GM12891 (cell line): ENCODE measurements around the gene BICDL1.
"Not testable (repeated sequence)": the region's sequence is repeated elsewhere in the genome, so short reads cannot be mapped to it uniquely, and the experiment has no call there.

Experiments
- DNase-seq: peaks from one replicate; pipeline ENCODE4 v3.0.0; 2011; ENCODE audit warnings: low spot score; ENCODE audit not compliant: insufficient read length
- FAIRE-seq: peaks from 2 replicates; lab custom pipeline; 2011; peaks lifted over from hg19 to GRCh38; lab: Jason Lieb, UNC
- PAX5 ChIP-seq: IDR thresholded peaks from 2 replicates; pipeline ENCODE4 v1.6.1; 2011; ENCODE audit warnings: low read length, moderate library complexity, mild to moderate bottlenecking; ENCODE audit not compliant: insufficient read depth, severe bottlenecking
- POLR2A ChIP-seq: IDR thresholded peaks from 2 replicates; pipeline ENCODE4 v1.6.1; 2011; ENCODE audit warnings: low read depth, low read length, control low read depth
- POLR2AphosphoS5 ChIP-seq: IDR thresholded peaks from 2 replicates; pipeline ENCODE4 v1.6.1; 2011; ENCODE audit warnings: low read depth, low read length, control low read depth
- POU2F2 ChIP-seq: IDR thresholded peaks from 2 replicates; pipeline ENCODE4 v1.6.1; 2011; ENCODE audit warnings: low read depth, mild to moderate bottlenecking, control low read depth, low read length, moderate library complexity
- SPI1 ChIP-seq: IDR thresholded peaks from 2 replicates; pipeline ENCODE4 v1.6.1; 2011; ENCODE audit warnings: low read depth, low read length, control low read depth
- TAF1 ChIP-seq: IDR thresholded peaks from 2 replicates; pipeline ENCODE4 v1.6.1; 2011; ENCODE audit warnings: low read depth, low read length, control low read depth

Gene BICDL1

DNA sequence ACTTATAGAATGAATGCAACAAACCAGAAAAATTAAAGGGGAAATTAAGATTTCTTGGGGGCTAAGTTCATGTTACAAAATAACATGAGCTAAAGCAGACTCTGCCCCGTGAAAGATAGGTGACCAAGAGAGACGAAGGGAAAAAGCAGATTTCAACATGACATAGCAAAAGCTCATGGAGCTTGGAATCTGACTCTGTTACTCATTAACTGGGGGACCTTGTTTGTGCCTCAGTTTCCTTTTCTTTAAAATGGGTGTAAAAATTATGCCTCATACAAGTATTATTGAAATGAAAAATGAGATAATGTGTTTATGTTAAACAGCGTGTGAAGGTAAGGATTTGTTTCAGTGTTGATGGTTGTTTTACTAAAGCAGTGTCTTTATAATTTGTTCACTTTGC is 11.5 kb downstream of the BICDL1 start:
- DNase-seq (no peak), FAIRE-seq (no peak)
- TF ChIP-seq SPI1, result no peak
- TF ChIP-seq POLR2AphosphoS5, result no peak

GRCh38 chr12:120006258-120006975 is 17.4 kb downstream of the BICDL1 start:
- DNase-seq, result no peak
- FAIRE-seq, result no peak
- TF ChIP-seq SPI1 (no peak), TAF1 (no peak), POLR2A (no peak), POLR2AphosphoS5 (no peak), POU2F2 (no peak), PAX5 (no peak)

DNA sequence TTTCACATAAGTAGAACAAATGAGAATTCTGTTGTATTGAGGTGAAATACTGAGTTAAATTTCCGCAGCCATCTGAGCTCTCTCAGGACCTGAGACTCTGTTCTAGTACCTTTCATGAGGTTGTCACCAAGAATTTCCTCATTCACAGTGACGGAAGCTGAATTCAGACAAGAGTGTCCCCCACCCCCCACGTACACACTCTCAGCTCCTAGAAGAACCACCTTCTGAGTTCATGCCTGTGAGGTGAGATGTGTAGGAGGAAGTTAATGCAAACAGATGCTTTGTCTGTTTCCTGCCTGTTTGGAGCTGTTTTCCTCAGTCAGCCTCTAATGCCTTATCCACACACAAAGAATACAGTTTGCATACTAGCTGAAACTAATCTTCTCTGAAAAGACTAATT is 18.2 kb downstream of the BICDL1 start:
- DNase-seq (no peak), FAIRE-seq (peak; percentile 85)
- no peak for TF ChIP-seq SPI1
- no peak for TF ChIP-seq POU2F2
- no peak for TF ChIP-seq TAF1
- TF ChIP-seq POLR2AphosphoS5, result no peak
- TF ChIP-seq PAX5, result no peak
- no peak for TF ChIP-seq POLR2A

DNA sequence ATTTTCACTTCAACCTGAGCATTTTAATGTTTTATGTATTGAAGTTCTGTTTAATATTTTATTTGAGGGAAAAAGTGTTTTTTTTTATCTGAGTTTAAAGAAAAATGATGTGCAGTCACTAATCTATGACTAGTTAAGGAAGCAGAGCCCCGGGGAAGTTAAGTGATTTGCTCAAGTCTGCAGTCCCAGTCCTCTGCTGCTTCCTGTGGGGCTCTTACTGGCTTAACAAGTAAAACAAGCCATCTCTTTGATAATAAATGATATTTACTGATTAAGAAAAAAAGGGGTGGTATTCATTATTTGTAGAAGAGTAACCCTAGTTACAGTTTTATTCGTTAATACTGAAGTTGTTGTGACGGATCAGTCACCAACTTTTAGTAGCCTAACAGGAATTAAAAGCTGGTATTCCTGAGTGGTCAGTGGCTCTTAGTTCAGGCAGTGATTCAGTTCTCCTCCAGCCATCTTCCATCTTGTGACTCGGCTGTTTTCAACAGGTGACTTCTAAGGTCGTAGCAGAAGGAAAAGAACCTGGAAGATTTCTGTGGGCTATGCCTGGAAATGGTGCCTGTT is 21.7 kb downstream of the BICDL1 start:
- no peak for FAIRE-seq
- no peak for DNase-seq
- TF ChIP-seq TAF1 (no peak), POU2F2 (no peak), POLR2AphosphoS5 (no peak), SPI1 (no peak), POLR2A (no peak), PAX5 (no peak)

DNA sequence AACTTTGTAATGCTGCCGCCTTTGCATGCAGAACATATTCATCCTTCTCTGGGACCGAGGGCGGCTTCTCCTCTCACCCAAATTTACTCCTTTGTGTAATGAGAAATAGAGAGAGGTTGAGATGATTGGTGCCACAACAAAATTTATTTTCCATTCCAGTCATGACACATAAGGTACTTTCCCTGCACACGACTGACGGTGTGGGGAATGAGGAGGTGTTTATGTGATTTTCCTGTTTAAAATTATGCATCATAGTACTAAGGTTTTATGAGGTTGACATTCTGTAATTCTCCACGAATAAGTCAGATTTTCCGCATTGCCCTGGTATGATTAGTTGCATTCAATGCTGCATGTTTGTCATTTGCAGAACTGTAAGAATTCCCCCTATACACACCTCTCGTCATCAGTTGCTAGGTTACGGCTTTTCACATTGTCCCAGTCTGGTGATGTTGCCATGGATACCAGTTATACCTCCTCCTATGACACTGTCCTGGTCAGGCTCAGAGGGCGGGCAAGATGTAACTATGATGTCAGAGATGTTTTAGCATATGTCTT is 23.1 kb downstream of the BICDL1 start:
- peak; percentile 95 for FAIRE-seq
- peak; percentile 39 for TF ChIP-seq SPI1
- no peak for TF ChIP-seq TAF1
- TF ChIP-seq PAX5, result no peak
- TF ChIP-seq POU2F2, result no peak
- TF ChIP-seq POLR2AphosphoS5, result no peak
- TF ChIP-seq POLR2A, result no peak
- DNase-seq, result peak; percentile 35

DNA sequence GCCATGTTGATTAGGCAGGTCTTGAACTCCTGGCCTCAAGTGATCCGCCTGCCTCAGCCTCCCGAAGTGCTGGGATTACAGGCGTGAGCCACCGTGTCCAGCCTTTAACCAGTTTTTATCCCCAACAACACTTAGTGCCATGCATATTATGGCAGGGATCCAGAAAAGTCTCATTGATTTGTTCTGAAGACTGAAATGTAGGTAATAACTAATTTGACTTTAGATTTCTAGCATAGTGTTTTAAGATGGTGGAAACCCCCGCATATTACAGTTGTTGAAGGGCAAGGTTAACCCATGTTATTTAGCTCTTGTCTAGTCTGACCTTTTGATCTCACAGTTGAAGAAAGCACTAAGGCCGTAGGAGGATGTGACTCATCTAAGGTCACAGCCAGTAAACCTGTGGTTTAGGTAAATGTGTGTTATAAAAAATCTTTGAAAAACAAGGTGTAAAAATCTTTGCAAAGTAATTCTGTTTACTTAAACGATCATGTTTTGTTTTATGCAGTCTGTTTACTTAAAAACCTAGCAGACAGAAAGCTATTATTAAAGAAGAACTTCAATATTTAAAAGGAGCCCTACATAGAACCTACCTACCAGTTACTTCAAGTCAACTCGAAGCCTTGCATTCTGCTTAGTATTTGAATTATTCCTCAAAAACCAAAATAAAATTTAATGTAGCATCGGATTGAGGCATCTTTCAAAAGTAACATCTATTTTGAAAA is 24.8 kb downstream of the BICDL1 start:
- FAIRE-seq, result peak; percentile 75
- no peak for DNase-seq
- TF ChIP-seq PAX5 (no peak), SPI1 (no peak), POLR2A (no peak), POU2F2 (no peak), TAF1 (no peak), POLR2AphosphoS5 (no peak)

- DNase-seq, FAIRE-seq: not testable (repeated sequence)
These were observed 25.3 kb downstream of the BICDL1 start for GRCh38 chr12:120014381-120014735.

- DNase-seq (no peak), FAIRE-seq (peak; percentile 51)
- no peak for TF ChIP-seq TAF1
- no peak for TF ChIP-seq POU2F2
- no peak for TF ChIP-seq POLR2A
- TF ChIP-seq SPI1, result peak; percentile 23; the same call in 1 of the 2 replicates
- TF ChIP-seq POLR2AphosphoS5, result no peak
These were observed 26.3 kb downstream of the BICDL1 start for GRCh38 chr12:120015313-120015712.

- DNase-seq, FAIRE-seq: not testable (repeated sequence)
These were observed 27.2 kb downstream of the BICDL1 start for GRCh38 chr12:120016199-120016598.

- DNase-seq, result no peak
- TF ChIP-seq POLR2A, result no peak
- no peak for TF ChIP-seq POU2F2
- FAIRE-seq, result no peak
These were observed 30.2 kb downstream of the BICDL1 start for GRCh38 chr12:120019197-120019596.

GRCh38 chr12:120019938-120020337 is 30.9 kb downstream of the BICDL1 start:
- FAIRE-seq (no peak), DNase-seq (no peak)
- TF ChIP-seq POLR2A, result no peak
